Osteoblast (primary cell): ENCODE data around the gene PPP1R15A. TPM values are rescaled to one million over a fixed set of nuclear protein-coding genes. Genes with fewer than 3 reads are reported as not detected.

Source experiments
- DNase-seq: peaks from one replicate; pipeline ENCODE4 v3.0.0; 2011; ENCODE audit warnings: low spot score, mixed read lengths; ENCODE audit not compliant: insufficient read length; ENCODE audit errors: missing footprints
- H2AFZ ChIP-seq: 2 replicates; pipeline ENCODE4 v1.6.0; 2011; ENCODE audit warnings: mild to moderate bottlenecking, low read length
- H3K27ac ChIP-seq: 2 replicates; pipeline ENCODE4 v1.5.1; 2011; ENCODE audit warnings: mild to moderate bottlenecking, low read depth, low read length, moderate library complexity
- H3K27me3 ChIP-seq: 2 replicates; pipeline ENCODE4 v1.6.0; 2012; ENCODE audit warnings: mild to moderate bottlenecking, control low read depth, inconsistent platforms, low read length, moderate library complexity; ENCODE audit not compliant: insufficient read depth
- H3K36me3 ChIP-seq: 2 replicates; pipeline ENCODE4 v1.5.1; 2011; ENCODE audit warnings: mild to moderate bottlenecking, low read length, control low read depth, moderate library complexity; ENCODE audit not compliant: insufficient read depth
- H3K4me1 ChIP-seq: 2 replicates; pipeline ENCODE4 v1.5.1; 2011; ENCODE audit warnings: mild to moderate bottlenecking, low read length, control low read depth, moderate library complexity; ENCODE audit not compliant: insufficient read depth
- H3K4me2 ChIP-seq: 2 replicates; pipeline ENCODE4 v1.6.0; 2011; ENCODE audit warnings: mild to moderate bottlenecking, low read length; ENCODE audit not compliant: insufficient read depth
- H3K4me3 ChIP-seq: fragments of 200-600 bp; sonication (generic); 3 replicates; pipeline ENCODE4 v1.5.1; 2012; ENCODE audit warnings: mild to moderate bottlenecking, low read length, inconsistent platforms; ENCODE audit not compliant: insufficient read depth
- H3K79me2 ChIP-seq: 2 replicates; pipeline ENCODE4 v1.6.0; 2012; ENCODE audit warnings: mild to moderate bottlenecking, low read length, control low read depth, inconsistent platforms; ENCODE audit not compliant: insufficient read depth
- H3K9me3 ChIP-seq: 2 replicates; pipeline ENCODE4 v1.5.1; 2011; ENCODE audit warnings: low read depth, low read length, control low read depth
- H4K20me1 ChIP-seq: 2 replicates; pipeline ENCODE4 v1.6.0; 2012; ENCODE audit warnings: mild to moderate bottlenecking, low read length, control low read depth; ENCODE audit not compliant: insufficient read depth
- CTCF ChIP-seq: IDR thresholded peaks from 2 replicates; pipeline ENCODE4 v1.5.1; 2011; ENCODE audit warnings: mild to moderate bottlenecking, low read depth, low read length, moderate library complexity; ENCODE audit errors: extremely low read depth
- total RNA-seq: library from RNA; depleted of rRNA; stranded (reverse); fragments of >200 nt; gene quantifications from 2 replicates; pipeline ENCODE4 v1.2.3, GENCODE V29; 2012

PPP1R15A gene
- total RNA-seq, 1 donor = 84.0 TPM

DNA sequence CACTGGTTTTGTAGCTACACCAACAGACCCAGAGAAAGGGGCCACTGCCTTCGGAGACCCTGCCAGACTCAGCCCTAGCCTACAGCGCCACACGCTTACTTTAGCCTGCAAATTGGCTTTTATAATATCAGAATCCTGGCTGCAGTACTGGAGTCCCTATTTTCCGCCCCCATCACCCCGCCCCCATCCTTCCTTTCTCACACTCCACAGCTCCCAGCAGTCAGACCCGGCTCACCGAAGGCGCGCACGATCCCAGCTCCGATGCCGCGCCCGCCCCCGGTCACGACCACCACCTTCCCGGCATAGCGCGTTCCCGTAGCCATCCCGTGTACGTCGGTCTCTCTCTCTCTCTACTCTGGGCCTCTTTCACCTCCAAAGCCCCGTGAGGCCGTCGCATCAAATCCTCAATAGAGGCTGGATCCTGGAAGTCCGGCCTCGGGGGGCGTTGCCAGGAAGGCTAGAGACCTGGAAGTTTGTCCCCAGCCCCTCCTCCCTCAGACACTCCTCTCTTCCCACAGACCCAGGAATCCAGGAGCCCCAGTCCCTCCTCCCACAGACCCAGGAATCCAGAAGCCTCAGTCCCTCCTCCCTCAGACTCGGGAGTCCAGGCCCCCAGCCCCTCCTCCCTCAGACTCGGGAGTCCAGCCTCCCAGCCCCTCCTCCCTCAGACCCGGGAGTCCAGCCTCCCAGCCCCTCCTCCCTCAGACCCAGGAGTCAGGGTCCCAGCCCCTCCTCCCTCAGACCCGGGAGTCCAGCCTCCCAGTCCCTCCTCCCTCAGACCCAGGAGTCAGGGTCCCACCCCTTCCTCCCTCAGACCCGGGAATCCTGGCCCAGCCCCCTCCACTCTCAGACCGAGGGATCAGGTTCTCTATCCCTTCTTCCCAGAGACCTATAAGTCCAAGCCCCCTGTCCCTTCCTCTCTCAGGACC lies 35.9 kb upstream of the PPP1R15A start, which contains the start of gene HSD17B14:
TSS of gene HSD17B14 (minus strand) at position 403 of the 929 bp plus-strand sequence. CDS start at position 323, 80 bp downstream.
- Histone ChIP-seq H3K4me2 (peak within 1 kb of the TSS; percentile 51), H4K20me1 (no peaks in the 10 kb centered on the region), H3K9me3 (no peaks in the 10 kb centered on the region), H3K36me3 (peaks cover 14% of the 10 kb centered on the region), H3K27ac (peak within 1 kb of the TSS; percentile 58), H3K4me1 (peaks cover 8% of the 10 kb centered on the region), H2AFZ (no peak within 1 kb of the TSS), H3K27me3 (no peaks in the 10 kb centered on the region), H3K79me2 (no peaks in the 10 kb centered on the region), H3K4me3 (peak within 1 kb of the TSS; percentile 40)
- TF ChIP-seq CTCF = no peak
- peak; percentile 77 for DNase-seq

GRCh38 chr19:48837051-48837524 lies 35.1 kb upstream of the PPP1R15A start:
- Histone ChIP-seq H3K4me3 (peak overlapping the region; percentile 33), H3K27ac (no peak overlapping the region)
- DNase-seq = peak; percentile 96

GRCh38 chr19:48837687-48838086 lies 34.5 kb upstream of the PPP1R15A start:
- no peaks in the 10 kb centered on the region for H3K79me2 ChIP-seq
- no peak overlapping the region for H3K4me3 ChIP-seq
- H2AFZ ChIP-seq = no peak overlapping the region

More at GRCh38 chr19:48837051-48837524, 35.1 kb upstream of the PPP1R15A start:
- Histone ChIP-seq H3K9me3 (no peaks in the 10 kb centered on the region), H3K4me2 (peak overlapping the region; percentile 51), H3K27me3 (no peaks in the 10 kb centered on the region), H3K79me2 (no peaks in the 10 kb centered on the region), H4K20me1 (no peaks in the 10 kb centered on the region), H3K36me3 (peaks cover 11% of the 10 kb centered on the region), H3K4me1 (peaks cover 8% of the 10 kb centered on the region), H2AFZ (no peak overlapping the region)
- no peak for TF ChIP-seq CTCF

More at GRCh38 chr19:48837687-48838086, 34.5 kb upstream of the PPP1R15A start:
- TF ChIP-seq CTCF = no peak
- Histone ChIP-seq H3K4me1 (peaks cover 8% of the 10 kb centered on the region), H3K27ac (no peak overlapping the region), H4K20me1 (peaks cover 3% of the 10 kb centered on the region), H3K4me2 (no peak overlapping the region), H3K36me3 (peaks cover 11% of the 10 kb centered on the region), H3K27me3 (no peaks in the 10 kb centered on the region), H3K9me3 (no peaks in the 10 kb centered on the region)
- DNase-seq = no peak
